Adrenal gland (tissue), 12 donors: ENCODE data around the gene GPT2. TPM values are rescaled to one million over a fixed set of nuclear protein-coding genes. Genes with fewer than 3 reads are reported as not detected.

Source experiments
- DNase-seq, 7 donors: peaks; one replicate each; pipeline ENCODE4 v3.0.0-alpha.2; 2019 to 2020
- H3K27ac ChIP-seq, 5 donors: fragments of 200-600 bp; sonication (generic) in 4 of 5; 1 replicate in 3 of 5; 2 replicates in 2 of 5; pipeline versions ENCODE4 v1.5.1 to v1.8.0; 2016 to 2020; ENCODE audit warnings: mild to moderate bottlenecking in 1 of 5
- H3K27me3 ChIP-seq: fragments of 200-600 bp; 2 replicates; pipeline ENCODE4 v1.8.0; 2021
- H3K36me3 ChIP-seq, 2 donors: fragments of 200-600 bp; replicated peaks in 1 of 2; 1 replicate in 1 of 2; 2 replicates in 1 of 2; pipeline versions ENCODE4 v1.5.1 to v1.8.0; 2018 to 2022
- H3K4me1 ChIP-seq, 2 donors: fragments of 200-600 bp; replicated peaks in 1 of 2; 1 replicate in 1 of 2; 2 replicates in 1 of 2; pipeline versions ENCODE4 v1.5.1 to v1.8.0; 2018 to 2021
- H3K4me3 ChIP-seq, 4 donors: fragments of 200-600 bp; sonication (generic) in 3 of 4; one replicate each; pipeline ENCODE4 v1.5.1; 2016 to 2018
- H3K9me3 ChIP-seq, 3 donors: fragments of 200-600 bp; sonication (generic) in 1 of 3; replicated peaks in 1 of 3; 1 replicate in 2 of 3; 2 replicates in 1 of 3; pipeline versions ENCODE4 v1.5.1 to v1.8.0; 2016 to 2021
- CTCF ChIP-seq, 6 experiments: fragments of 450-650 bp in 4 of 6; fragments of 200-600 bp in 2 of 6; sonication (generic) in 1 of 6; IDR thresholded peaks; 1 replicate in 5 of 6; 2 replicates in 1 of 6; pipeline versions ENCODE4 v1.5.1 to v1.8.0; 2016 to 2021; ENCODE audit warnings: antibody characterized with exemption in 6 of 6, mild to moderate bottlenecking in 2 of 6, moderate library complexity in 1 of 6
- POLR2A ChIP-seq, 2 donors: fragments of 450-650 bp; IDR thresholded peaks; one replicate each; pipeline ENCODE4 v1.6.1; 2017; ENCODE audit warnings: antibody characterized with exemption in 2 of 2, mild to moderate bottlenecking in 2 of 2, moderate library complexity in 1 of 2
- WGBS, 4 donors: extraction: QIAGEN DNeasy Blood & Tissue Kit in 2 of 4; methylation state at CpG; one replicate each; pipeline versions ENCODE4 v1.1.5 to v1.1.7; 2013 to 2017; 5-methylcytosine and 5-hydroxymethylcytosine counted together
- intact Hi-C, 2 donors: fragments of 100-400 bp; cut with DNase I; formaldehyde crosslinking; loops; one replicate each; pipeline versions ENCODE4 v1.14.1 to v1.15.0; 2022 to 2023
- polyA plus RNA-seq, 3 donors: library from polyadenylated mRNA; stranded (reverse); fragments of 200-250 nt in 2 of 3; fragments of 350-450 nt in 1 of 3; fragmentation: Illumina TruSeq in 1 of 3; extraction: RNeasy Lipid Tissue Mini Kit (QIAGEN cat#74804) in 1 of 3; gene quantifications; one replicate each; pipeline ENCODE4 v1.2.3, GENCODE V29; 2013 to 2014
- total RNA-seq, 9 donors: library from RNA; depleted of rRNA in 4 of 9; stranded (reverse); fragments of >200 nt in 4 of 9; fragments of 120-200 nt in 1 of 9; fragmentation: NEBNext Ultra II Directional in 1 of 9; extraction: Animal tissue kit (Norgen Biotek cat#: 25700) in 1 of 9; gene quantifications; one replicate each; pipeline versions ENCODE4 v1.1.0 to v1.2.4, GENCODE V29; 2013 to 2023
- donor health status: healthy with polysubstance abuse.
- donor health status: Bipolar disorder and iron deficiency.
- donor health status: DM: yes; HTN: yes; CAD: no.
- donor health status: DM: no; HTN: no; CAD: no.
- donor health status: DM: no; HTN: no; CAD: no.
- donor health status: DM: yes; HTN: yes; CAD: no.

Gene GPT2
- total and polyA plus RNA-seq, 12 donors = 10.3 to 70.8 (median 21.2) TPM

GRCh38 chr16:46891910-46892309 lies 7.7 kb downstream of the GPT2 start:
- no peaks in the 10 kb centered on the region for H3K36me3 ChIP-seq
- TF ChIP-seq CTCF (IDR thresholded peaks at IDR 0.05) (no peak), POLR2A (IDR thresholded peaks at IDR 0.05) (no peak)
- no peaks in the 10 kb centered on the region for H3K9me3 ChIP-seq
- H3K27ac ChIP-seq = no peak overlapping the region
- H3K4me1 ChIP-seq = peaks cover 4 to 13% of the 10 kb centered on the region in 2 donors
- no peak for DNase-seq
- no peaks in the 10 kb centered on the region for H3K27me3 ChIP-seq
- intact Hi-C loops = no loop called here
- 76 to 97% (median 83%) methylated on average over 1 of the region's 1 CpG for WGBS, 4 donors
- no peak overlapping the region for H3K4me3 ChIP-seq

DNA sequence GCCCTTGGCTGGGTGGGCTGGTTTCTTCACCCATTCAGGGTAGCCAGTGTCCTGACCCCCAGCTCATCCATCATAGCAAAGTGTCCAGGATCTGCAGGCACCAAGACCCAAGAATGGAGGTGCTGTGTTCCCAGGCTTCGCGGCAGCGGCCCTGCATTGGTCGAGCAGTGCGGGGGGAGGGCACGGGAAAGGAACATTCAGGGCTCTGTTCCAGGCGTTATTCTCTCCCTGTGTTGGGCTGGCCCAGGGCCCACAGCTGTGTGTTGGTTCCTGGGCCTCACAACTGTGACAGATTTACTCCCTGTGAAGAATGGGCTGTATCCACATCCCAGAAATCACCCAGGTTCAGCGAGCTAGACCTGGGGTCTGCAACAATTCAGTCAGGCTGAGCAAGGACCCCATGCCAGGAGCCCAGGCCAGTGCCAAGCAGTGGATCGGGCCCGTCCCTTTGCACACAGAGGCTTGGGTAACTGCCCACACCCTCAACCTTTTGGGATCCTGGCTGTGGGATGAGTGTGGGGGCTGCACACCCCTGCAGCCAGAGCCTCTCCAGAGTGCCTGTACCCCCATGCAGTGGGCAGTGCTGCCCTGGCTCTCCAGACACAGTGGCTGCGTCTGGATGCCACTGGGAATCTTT lies 10.0 kb downstream of the GPT2 start:
- Histone ChIP-seq H3K27ac (no peak overlapping the region), H3K4me1 (peaks cover 4 to 16% of the 10 kb centered on the region in 2 donors), H3K4me3 (no peak overlapping the region), H3K9me3 (no peaks in the 10 kb centered on the region), H3K27me3 (no peaks in the 10 kb centered on the region), H3K36me3 (no peaks in the 10 kb centered on the region)
- 52 to 70% (median 64%) methylated on average over 4 to 11 of the region's 11 CpGs for WGBS, 4 donors
- intact Hi-C loops = no loop called here
- DNase-seq = peak in 1 of 7 donors; percentile 46
- TF ChIP-seq POLR2A (IDR thresholded peaks at IDR 0.05) (no peak), CTCF (IDR thresholded peaks at IDR 0.05) (no peak)

DNA sequence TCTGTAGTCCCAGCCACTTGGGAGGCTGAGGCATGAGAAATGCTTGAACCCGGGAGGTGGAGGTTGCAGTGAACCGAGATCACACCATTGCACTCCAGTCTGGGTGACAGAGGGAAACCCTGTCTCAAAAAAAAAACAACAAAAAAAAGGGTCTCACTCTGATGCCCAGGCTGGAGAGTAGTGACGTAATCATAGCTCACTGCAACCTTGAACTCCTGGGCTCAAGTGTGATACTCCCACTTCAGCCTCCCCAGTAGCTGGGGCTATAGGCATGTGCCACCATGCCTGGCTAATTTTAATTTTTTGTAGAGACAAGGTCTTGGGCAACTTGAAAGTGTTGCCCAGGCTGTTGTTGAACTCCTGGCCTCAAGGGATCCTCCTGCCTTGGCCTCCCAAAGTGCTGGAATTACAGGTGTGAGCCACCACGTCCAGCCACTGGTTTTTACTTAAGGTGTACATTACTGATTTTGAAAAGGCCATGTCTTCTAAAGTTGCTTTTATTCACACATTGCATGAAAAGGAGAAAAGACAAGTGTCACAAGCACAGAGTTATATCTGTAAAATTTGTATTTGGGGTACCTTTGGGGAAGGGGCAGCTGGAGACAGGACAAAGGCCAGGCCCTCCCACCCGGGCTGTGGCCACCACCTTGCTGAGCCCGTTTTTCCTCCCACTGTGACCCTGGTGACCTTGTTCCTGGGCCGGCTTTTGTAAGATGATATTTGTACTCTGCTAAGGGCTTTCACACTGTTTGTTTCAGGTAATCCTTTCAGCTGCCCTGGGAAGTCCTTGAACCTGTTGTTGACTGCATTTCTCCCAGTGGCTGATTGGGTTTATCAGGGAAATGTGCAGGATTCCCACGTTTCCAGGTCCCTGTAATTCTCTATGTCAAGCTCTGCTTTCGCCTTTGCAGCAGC lies 11.5 kb downstream of the GPT2 start:
- H3K27ac ChIP-seq = peak overlapping the region in 2 of 5 donors; percentile 12 to 42
- H3K27me3 ChIP-seq = no peaks in the 10 kb centered on the region
- peak in 1 of 7 donors; percentile 32 for DNase-seq
- H3K4me3 ChIP-seq = no peak overlapping the region
- intact Hi-C loops = no loop called here
- 50 to 64% (median 60%) methylated on average over 9 of the region's 9 CpGs for WGBS, 4 donors
- peaks cover 4 to 16% of the 10 kb centered on the region in 2 donors for H3K4me1 ChIP-seq
- TF ChIP-seq POLR2A (IDR thresholded peaks at IDR 0.05) (no peak), CTCF (IDR thresholded peaks at IDR 0.05) (no peak)
- no peaks in the 10 kb centered on the region for H3K9me3 ChIP-seq
- H3K36me3 ChIP-seq = no peaks in the 10 kb centered on the region

DNA sequence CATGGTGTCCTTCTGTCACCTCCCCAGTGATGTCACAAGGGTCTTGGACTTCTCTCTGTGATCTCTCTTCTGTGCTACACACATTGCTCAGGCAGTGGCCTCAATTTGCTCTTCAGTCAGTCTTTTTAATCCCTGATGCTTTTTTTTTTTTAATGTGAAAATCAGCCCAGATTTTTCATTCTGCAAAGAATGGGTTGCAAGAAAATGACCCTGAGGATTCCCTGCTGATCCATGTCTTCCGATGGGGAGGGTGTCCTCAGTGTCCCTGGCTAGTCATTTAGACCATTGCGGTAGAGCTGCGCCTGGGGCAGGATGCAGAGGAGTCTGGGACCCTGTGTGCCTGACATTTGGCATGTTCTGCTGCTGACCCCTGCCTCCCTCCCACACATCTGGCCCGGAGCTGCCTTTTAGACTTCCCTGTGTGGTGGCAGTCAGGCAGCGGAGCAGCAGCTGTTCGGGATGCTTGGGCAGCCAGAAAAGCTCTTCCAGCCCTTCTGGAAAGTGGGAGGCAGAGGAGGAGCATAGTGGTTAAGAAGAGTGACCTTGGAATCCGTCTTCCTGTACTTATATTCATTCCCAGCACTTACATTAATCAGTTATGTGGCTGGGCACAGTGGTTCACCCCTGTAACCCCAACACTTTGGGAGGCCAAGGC lies 12.3 kb downstream of the GPT2 start:
- peaks cover 4 to 16% of the 10 kb centered on the region in 2 donors for H3K4me1 ChIP-seq
- WGBS, 4 donors = 46 to 76% (median 51%) methylated on average over 6 to 7 of the region's 7 CpGs
- intact Hi-C loops = no loop called here
- DNase-seq = peak in 2 of 7 donors; percentile 15 to 30
- H3K27me3 ChIP-seq = no peaks in the 10 kb centered on the region
- peak overlapping the region in 1 of 5 donors; percentile 22 for H3K27ac ChIP-seq
- TF ChIP-seq POLR2A (IDR thresholded peaks at IDR 0.05) (no peak), CTCF (IDR thresholded peaks at IDR 0.05) (no peak)
- H3K4me3 ChIP-seq = no peak overlapping the region
- no peaks in the 10 kb centered on the region for H3K36me3 ChIP-seq
- H3K9me3 ChIP-seq = no peaks in the 10 kb centered on the region
